ENCODE data around the gene RNASEL. TPM values are rescaled to one million over a fixed set of nuclear protein-coding genes. Genes with fewer than 3 reads are reported as not detected.

The RNASEL gene
- total and polyA plus RNA-seq, 2 donors (not counting 1 experiment from before 2014, with no cell fraction given), result 6.1 to 9.6 TPM

GRCh38 chr1:182631053-182631677, 42.1 kb upstream of the RNASEL start:
- H3K27ac ChIP-seq (ENCODE audit: insufficient read depth, low read length), result no peak overlapping the region
- H3K79me2 ChIP-seq (ENCODE audit: control insufficient read depth, insufficient read depth, low read length), result no peaks in the 10 kb centered on the region
- no peak overlapping the region for H3K4me2 ChIP-seq (ENCODE audit: extremely low read depth, insufficient read depth, low read length)
- TF ChIP-seq EZH2 (IDR thresholded peaks at IDR 0.05; ENCODE audit: low read length, missing control alignments) (no peak), CTCF (conservative IDR thresholded peaks at IDR 0.05 in 1 of 2, IDR thresholded peaks at IDR 0.05 in 1 of 2; ENCODE audit: low read depth in 1 of 2, low read length in 2 of 2) (no peak)
- no peaks in the 10 kb centered on the region for H4K20me1 ChIP-seq (ENCODE audit: control insufficient read depth, extremely low read depth, insufficient read depth, low read length)
- no peak overlapping the region for H3K9ac ChIP-seq (ENCODE audit: insufficient read depth, low read length)
- DNase-seq (ENCODE audit: low read depth in 2 of 2), result no peak
- no peaks in the 10 kb centered on the region for H3K36me3 ChIP-seq (ENCODE audit: control insufficient read depth, insufficient read depth, low read length)
- no peaks in the 10 kb centered on the region for H3K27me3 ChIP-seq (ENCODE audit: control insufficient read depth, insufficient read depth, low read length)
- H3K9me3 ChIP-seq (ENCODE audit: control insufficient read depth, insufficient read depth, low read depth, low read length), result no peaks in the 10 kb centered on the region
- no peak overlapping the region for H3K4me3 ChIP-seq (replicated peaks in 1 of 4; ENCODE audit: control extremely low read depth in 1 of 4, insufficient read depth in 1 of 4, low read depth in 3 of 4, low read length in 4 of 4)
- no peak overlapping the region for H2AFZ ChIP-seq (ENCODE audit: low read length)
- no peaks in the 10 kb centered on the region for H3K4me1 ChIP-seq (ENCODE audit: control insufficient read depth, extremely low read depth, insufficient read depth, low read length)

- no peaks in the 10 kb centered on the region for H3K9me3 ChIP-seq (ENCODE audit: control insufficient read depth, insufficient read depth, low read depth, low read length)
- H3K27ac ChIP-seq (ENCODE audit: insufficient read depth, low read length), result no peak overlapping the region
- no peak for TF ChIP-seq EZH2 (IDR thresholded peaks at IDR 0.05; ENCODE audit: low read length, missing control alignments)
- no peak for TF ChIP-seq CTCF (conservative IDR thresholded peaks at IDR 0.05 in 1 of 2, IDR thresholded peaks at IDR 0.05 in 1 of 2; ENCODE audit: low read depth in 1 of 2, low read length in 2 of 2)
- no peaks in the 10 kb centered on the region for H3K79me2 ChIP-seq (ENCODE audit: control insufficient read depth, insufficient read depth, low read length)
- no peak overlapping the region for H2AFZ ChIP-seq (ENCODE audit: low read length)
- peak in 1 of 2 donors; percentile 19 for DNase-seq (ENCODE audit: low read depth in 2 of 2)
- H4K20me1 ChIP-seq (ENCODE audit: control insufficient read depth, extremely low read depth, insufficient read depth, low read length), result no peaks in the 10 kb centered on the region
- no peaks in the 10 kb centered on the region for H3K4me1 ChIP-seq (ENCODE audit: control insufficient read depth, extremely low read depth, insufficient read depth, low read length)
- no peaks in the 10 kb centered on the region for H3K27me3 ChIP-seq (ENCODE audit: control insufficient read depth, insufficient read depth, low read length)
- H3K9ac ChIP-seq (ENCODE audit: insufficient read depth, low read length), result no peak overlapping the region
- no peak overlapping the region for H3K4me2 ChIP-seq (ENCODE audit: extremely low read depth, insufficient read depth, low read length)
- H3K4me3 ChIP-seq (replicated peaks in 1 of 4; ENCODE audit: control extremely low read depth in 1 of 4, insufficient read depth in 1 of 4, low read depth in 3 of 4, low read length in 4 of 4), result no peak overlapping the region
- H3K36me3 ChIP-seq (ENCODE audit: control insufficient read depth, insufficient read depth, low read length), result no peaks in the 10 kb centered on the region
Observed at GRCh38 chr1:182630586-182630985, 41.5 kb upstream of the RNASEL start.

- Histone ChIP-seq H3K9me3 (ENCODE audit: control insufficient read depth, insufficient read depth, low read depth, low read length) (no peaks in the 10 kb centered on the region), H3K36me3 (ENCODE audit: control insufficient read depth, insufficient read depth, low read length) (no peaks in the 10 kb centered on the region), H3K79me2 (ENCODE audit: control insufficient read depth, insufficient read depth, low read length) (no peaks in the 10 kb centered on the region), H3K4me3 (replicated peaks in 1 of 4; ENCODE audit: control extremely low read depth in 1 of 4, insufficient read depth in 1 of 4, low read depth in 3 of 4, low read length in 4 of 4) (no peak overlapping the region), H3K4me1 (ENCODE audit: control insufficient read depth, extremely low read depth, insufficient read depth, low read length) (no peaks in the 10 kb centered on the region), H3K9ac (ENCODE audit: insufficient read depth, low read length) (no peak overlapping the region), H2AFZ (ENCODE audit: low read length) (no peak overlapping the region), H4K20me1 (ENCODE audit: control insufficient read depth, extremely low read depth, insufficient read depth, low read length) (no peaks in the 10 kb centered on the region), H3K4me2 (ENCODE audit: extremely low read depth, insufficient read depth, low read length) (no peak overlapping the region), H3K27me3 (ENCODE audit: control insufficient read depth, insufficient read depth, low read length) (no peaks in the 10 kb centered on the region), H3K27ac (ENCODE audit: insufficient read depth, low read length) (no peak overlapping the region)
- TF ChIP-seq EZH2 (IDR thresholded peaks at IDR 0.05; ENCODE audit: low read length, missing control alignments) (no peak), CTCF (conservative IDR thresholded peaks at IDR 0.05 in 1 of 2, IDR thresholded peaks at IDR 0.05 in 1 of 2; ENCODE audit: low read depth in 1 of 2, low read length in 2 of 2) (no peak)
- no peak for DNase-seq (ENCODE audit: low read depth in 2 of 2)
Observed at GRCh38 chr1:182629499-182630096, 40.5 kb upstream of the RNASEL start.

All from fibroblast of lung (primary cell).